Measurements from ENCODE around the gene ARHGAP29.

GRCh38 chr1:94199398-94199797 lies 38.0 kb downstream of the ARHGAP29 start:
- TF ChIP-seq CTCF (conservative IDR thresholded peaks at IDR 0.05; ENCODE audit: low read length), result no peak
- no peak for TF ChIP-seq EZH2phosphoT487 (IDR thresholded peaks at IDR 0.05; ENCODE audit: borderline replicate concordance)

Measured in Loucy (cell line).